Stimulated activated CD8-positive, alpha-beta memory T cell treated with anti-CD3 and anti-CD28 coated beads, Interleukin-2, amount 100 ng/mL, for 48 hours (primary cell): ENCODE measurements around the gene PSMD9.
"Not testable (repeated sequence)": the region's sequence is repeated elsewhere in the genome, so short reads cannot be mapped to it uniquely, and the experiment has no call there.

Experiments used
- DNase-seq, 2 donors: peaks; one replicate each; pipeline ENCODE4 v3.0.0-alpha.2; 2020; ENCODE audit warnings: low read depth in 2 of 2

PSMD9 gene

DNA sequence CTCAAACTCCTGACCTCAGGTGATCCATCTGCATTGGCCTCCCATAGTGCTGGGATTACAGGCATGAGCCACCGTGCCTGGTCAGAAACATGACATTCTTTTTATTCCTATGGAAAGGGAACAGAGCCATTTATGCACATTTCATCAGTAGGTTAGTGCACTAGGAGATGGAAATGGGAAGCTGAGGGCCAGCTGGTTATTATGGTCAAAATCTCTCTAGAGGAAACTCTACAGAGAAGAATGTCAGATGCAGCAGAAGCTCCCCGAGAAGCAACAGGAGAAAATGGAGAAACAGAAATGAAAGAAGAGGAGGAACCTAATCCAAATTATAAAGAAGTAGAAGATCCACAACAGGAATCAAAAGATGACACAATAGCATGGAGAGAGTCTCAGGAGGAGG lies 32.5 kb downstream of the PSMD9 start:
- DNase-seq = no peak

GRCh38 chr12:121925358-121925695 lies 36.7 kb downstream of the PSMD9 start:
- DNase-seq = no peak

GRCh38 chr12:121926874-121927706 lies 38.5 kb downstream of the PSMD9 start:
- DNase-seq = no peak

DNA sequence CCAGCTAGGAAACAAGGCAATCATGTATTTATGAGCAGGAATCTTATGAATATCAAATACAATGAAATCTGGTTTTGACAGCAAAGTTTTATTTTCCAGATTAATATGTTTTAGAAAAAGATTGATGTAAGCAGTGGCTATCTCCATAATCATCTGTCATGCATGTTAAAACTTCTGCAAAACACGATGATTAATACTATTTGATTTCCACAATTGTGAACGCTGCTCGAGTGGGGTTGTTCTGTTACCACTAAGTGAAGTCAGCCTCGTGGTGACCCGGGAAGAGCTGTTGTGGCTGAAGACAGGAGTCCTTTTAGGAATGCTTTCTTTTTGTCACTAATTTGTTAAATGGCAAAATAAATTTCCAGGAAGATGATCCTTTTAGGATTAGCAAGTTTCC lies 39.2 kb downstream of the PSMD9 start:
- no peak for DNase-seq

- DNase-seq = not testable (repeated sequence)
Measured at GRCh38 chr12:121929545-121929944, 41.0 kb downstream of the PSMD9 start.

GRCh38 chr12:121930862-121931261 lies 42.3 kb downstream of the PSMD9 start:
- DNase-seq = no peak

- no peak for DNase-seq
Measured at GRCh38 chr12:121932176-121932536, 43.6 kb downstream of the PSMD9 start.

GRCh38 chr12:121932914-121933521 lies 44.4 kb downstream of the PSMD9 start:
- DNase-seq = no peak

DNA sequence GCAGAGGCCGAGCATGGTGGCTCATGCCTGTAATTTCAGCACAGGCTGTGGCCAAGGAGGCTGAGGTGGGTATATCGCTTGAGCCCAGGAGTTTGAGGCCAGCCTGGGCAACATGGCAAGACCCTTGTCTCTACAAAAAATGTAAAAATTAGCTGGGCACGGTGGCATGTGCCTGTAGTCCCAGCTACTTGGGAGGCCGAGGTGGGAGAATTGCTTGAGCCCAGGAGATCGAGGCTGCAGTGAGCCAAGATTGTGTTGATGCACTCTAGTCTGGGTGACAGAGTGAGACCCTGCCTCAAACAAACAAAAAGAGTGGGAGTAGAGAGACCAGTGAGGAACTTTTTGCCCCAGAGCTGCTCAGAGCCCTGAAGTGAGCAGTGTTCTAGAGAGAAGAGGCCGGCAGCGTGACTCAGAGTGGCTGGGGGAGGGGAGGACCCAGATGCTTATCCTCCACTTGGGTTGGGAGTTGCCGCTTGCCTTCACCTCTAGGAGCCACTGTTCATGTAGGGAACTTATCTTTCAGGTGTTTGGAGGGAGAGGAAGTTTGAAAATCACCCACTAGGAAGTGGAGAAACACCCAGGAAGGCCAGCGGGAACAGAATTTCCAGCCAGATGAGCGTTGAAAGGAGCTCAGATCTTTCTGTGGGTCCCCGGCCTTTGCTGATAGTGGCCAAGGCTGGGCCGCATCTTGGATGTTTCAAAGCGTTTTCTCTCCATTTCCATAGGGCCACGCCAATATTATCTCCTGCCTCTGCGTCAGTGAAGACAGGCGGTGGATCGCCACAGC lies 45.1 kb downstream of the PSMD9 start:
- no peak for DNase-seq

DNA sequence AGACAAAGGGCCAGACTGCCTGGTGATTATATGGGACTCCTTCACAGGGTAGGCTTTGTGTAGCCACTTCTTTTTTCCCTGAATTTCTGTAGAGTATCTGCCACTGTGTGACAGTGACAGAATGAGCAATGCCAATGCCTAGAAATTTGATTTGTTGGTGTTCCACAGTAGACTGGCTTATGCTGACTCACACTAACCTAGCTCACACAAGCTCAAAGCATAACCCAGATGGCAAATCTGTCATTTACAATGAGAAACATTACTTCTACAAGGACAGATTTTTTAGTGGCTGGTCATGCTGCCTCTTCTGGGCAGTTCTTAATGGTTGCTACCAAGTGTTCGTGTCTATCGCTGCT lies 45.7 kb downstream of the PSMD9 start:
- no peak for DNase-seq

GRCh38 chr12:121937654-121938053 lies 49.1 kb downstream of the PSMD9 start:
- no peak for DNase-seq

GRCh38 chr12:121939186-121939585 lies 50.6 kb downstream of the PSMD9 start:
- no peak for DNase-seq

GRCh38 chr12:121939992-121940766 lies 51.6 kb downstream of the PSMD9 start:
- DNase-seq = no peak

- no peak for DNase-seq
Measured at GRCh38 chr12:121942145-121942718, 53.6 kb downstream of the PSMD9 start.

GRCh38 chr12:121943926-121944325 lies 55.3 kb downstream of the PSMD9 start:
- DNase-seq = no peak

GRCh38 chr12:121946313-121947025 lies 57.9 kb downstream of the PSMD9 start:
- no peak for DNase-seq

DNA sequence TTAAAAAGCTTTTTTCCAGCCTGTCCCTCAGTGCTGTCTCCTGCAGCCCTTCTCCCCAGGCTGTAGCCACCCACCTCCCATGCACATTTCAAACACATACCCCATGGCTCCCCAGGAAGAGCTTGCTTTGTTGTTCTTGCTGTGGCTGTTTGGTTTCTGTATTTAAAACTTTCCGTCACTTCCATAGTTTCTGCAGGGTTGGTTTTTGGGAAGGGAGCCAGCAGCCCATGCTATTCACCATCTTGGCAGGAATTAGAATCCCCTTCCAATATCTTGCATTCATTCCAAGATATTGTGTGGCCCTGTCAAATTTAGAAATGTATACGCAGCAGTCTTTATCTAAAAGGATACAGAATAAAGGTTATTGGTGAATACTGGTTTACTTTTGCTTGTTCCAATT lies 59.4 kb downstream of the PSMD9 start:
- DNase-seq = no peak

GRCh38 chr12:121949648-121950397 lies 61.2 kb downstream of the PSMD9 start:
- DNase-seq = no peak

DNA sequence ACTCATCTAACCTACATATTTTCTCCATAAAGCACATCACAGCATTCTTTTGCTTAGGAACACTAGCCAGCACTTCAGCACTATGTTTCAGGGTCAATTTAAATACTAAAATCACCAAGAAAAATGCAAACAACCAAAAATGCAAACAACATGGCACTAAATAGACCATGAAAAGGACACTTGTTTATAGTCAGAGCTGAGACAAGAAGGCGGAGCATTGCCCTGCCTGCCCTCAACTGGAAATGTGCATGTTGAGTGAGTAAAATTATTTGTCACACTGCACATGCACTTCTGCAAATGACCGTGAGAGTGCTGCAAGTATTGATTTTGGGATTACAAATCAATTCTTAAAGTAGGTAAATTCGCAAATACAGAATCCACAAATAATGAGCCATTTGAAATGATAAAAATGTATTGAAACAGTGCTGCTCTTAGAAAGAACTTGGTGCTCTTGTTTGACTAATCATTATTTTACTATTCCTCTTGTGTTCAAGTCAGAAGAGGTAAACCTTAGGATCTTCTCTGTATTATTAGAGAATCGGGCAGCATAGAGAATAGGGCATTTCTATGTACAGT lies 64.6 kb downstream of the PSMD9 start:
- no peak for DNase-seq

DNA sequence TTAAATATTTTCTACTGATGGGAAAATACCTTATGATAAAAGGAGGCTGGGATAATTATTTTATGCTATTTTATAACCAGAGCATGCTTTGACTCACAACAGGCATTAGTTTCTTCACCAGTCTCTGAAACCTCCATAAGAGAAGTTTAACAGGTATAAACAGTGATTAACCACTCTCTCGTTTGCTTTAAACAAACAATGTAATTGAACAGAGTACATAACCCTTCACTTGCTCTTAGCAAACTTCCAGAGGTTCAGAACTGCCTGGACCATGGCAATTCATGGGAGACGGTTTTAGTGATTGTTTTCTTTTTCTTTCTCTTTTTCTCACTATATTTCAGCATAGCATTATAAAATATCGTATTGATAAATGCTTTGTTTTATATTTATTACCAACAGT lies 65.1 kb downstream of the PSMD9 start:
- DNase-seq = no peak
